Measurements from ENCODE around the gene NCKAP5. TPM values are rescaled to one million over a fixed set of nuclear protein-coding genes. Genes with fewer than 3 reads are reported as not detected.

The NCKAP5 gene
- total and polyA plus RNA-seq, 2 of the 8 experiments (the other 6 are each of a cell fraction or from before 2014, with no cell fraction given) = 0.27 to 0.86 TPM

GRCh38 chr2:133221398-133221797, 346.9 kb downstream of the NCKAP5 start (continued):
- TF ChIP-seq CHD7 (IDR thresholded peaks at IDR 0.05; ENCODE audit: insufficient replicate concordance, low read length) = no peak
